GM19238 (cell line): Measurements from ENCODE around the gene GABARAP.
A peak's percentile ranks its signal among the peaks of the same experiment; 100 is the strongest.

ENCODE experiments used
- DNase-seq: peaks from one replicate; pipeline ENCODE4 v3.0.0; 2011; ENCODE audit warnings: low spot score; ENCODE audit not compliant: insufficient read length

The GABARAP gene

GRCh38 chr17:7241783-7242716 lies at the start of gene GABARAP:
Gene GABARAP, minus strand, starts transcription at chr17:7242449. Its CDS starts 119 bp downstream, at chr17:7242330.
- DNase-seq = peak; percentile 56

- no peak for DNase-seq
These were observed 48.4 kb upstream of the GABARAP start for GRCh38 chr17:7290685-7291084.

- no peak for DNase-seq
These were observed 47.9 kb upstream of the GABARAP start for GRCh38 chr17:7290166-7290565.

- DNase-seq = no peak
These were observed 47.2 kb upstream of the GABARAP start for GRCh38 chr17:7289256-7290032.

- DNase-seq = no peak
These were observed 43.4 kb upstream of the GABARAP start for GRCh38 chr17:7285679-7286078.

- DNase-seq = no peak
These were observed 42.7 kb upstream of the GABARAP start for GRCh38 chr17:7284911-7285310.

- DNase-seq = no peak
These were observed 41.4 kb upstream of the GABARAP start for GRCh38 chr17:7283471-7284216.

GRCh38 chr17:7282752-7283321 lies 40.6 kb upstream of the GABARAP start:
- no peak for DNase-seq

GRCh38 chr17:7281953-7282751 lies 39.9 kb upstream of the GABARAP start:
- DNase-seq = no peak

GRCh38 chr17:7281074-7281952 lies 39.1 kb upstream of the GABARAP start, which contains the start of gene SLC2A4:
Gene SLC2A4, plus strand, starts transcription at chr17:7281718. Its CDS starts 217 bp downstream, at chr17:7281935.
- DNase-seq = peak; percentile 96

GRCh38 chr17:7280519-7281073 lies 38.3 kb upstream of the GABARAP start:
- peak; percentile 89 for DNase-seq

GRCh38 chr17:7279448-7279847 lies 37.2 kb upstream of the GABARAP start:
- DNase-seq = no peak

- DNase-seq = no peak
These were observed 24.5 kb upstream of the GABARAP start for GRCh38 chr17:7266784-7267183.

- DNase-seq = no peak
These were observed 21.5 kb upstream of the GABARAP start for GRCh38 chr17:7263801-7264078.

GRCh38 chr17:7262935-7263800 lies 20.9 kb upstream of the GABARAP start:
- no peak for DNase-seq

GRCh38 chr17:7262192-7262934 lies 20.1 kb upstream of the GABARAP start, which contains the start of gene CLDN7:
Gene CLDN7, minus strand, starts transcription at chr17:7262478. Its CDS starts 435 bp downstream, at chr17:7262043.
- no peak for DNase-seq
